Fibroblast of lung (primary cell): ENCODE data around the gene BECN2.

Experiments used
- EZH2 ChIP-seq: IDR thresholded peaks from 2 replicates; pipeline ENCODE4 v1.5.1; 2012; ENCODE audit warnings: low read length, control low read depth, mild to moderate bottlenecking; ENCODE audit errors: missing control alignments
- TF ChIP-seq, protein P1 (sequence below), 2 donors: IDR thresholded peaks in 1 of 2; conservative IDR thresholded peaks in 1 of 2; 1 replicate in 1 of 2; 2 replicates in 1 of 2; pipeline ENCODE4 v1.5.1; 2011 to 2012; ENCODE audit warnings: low read length in 2 of 2, control low read depth in 1 of 2, inconsistent platforms in 1 of 2, low read depth in 1 of 2, mild to moderate bottlenecking in 1 of 2

DNA sequence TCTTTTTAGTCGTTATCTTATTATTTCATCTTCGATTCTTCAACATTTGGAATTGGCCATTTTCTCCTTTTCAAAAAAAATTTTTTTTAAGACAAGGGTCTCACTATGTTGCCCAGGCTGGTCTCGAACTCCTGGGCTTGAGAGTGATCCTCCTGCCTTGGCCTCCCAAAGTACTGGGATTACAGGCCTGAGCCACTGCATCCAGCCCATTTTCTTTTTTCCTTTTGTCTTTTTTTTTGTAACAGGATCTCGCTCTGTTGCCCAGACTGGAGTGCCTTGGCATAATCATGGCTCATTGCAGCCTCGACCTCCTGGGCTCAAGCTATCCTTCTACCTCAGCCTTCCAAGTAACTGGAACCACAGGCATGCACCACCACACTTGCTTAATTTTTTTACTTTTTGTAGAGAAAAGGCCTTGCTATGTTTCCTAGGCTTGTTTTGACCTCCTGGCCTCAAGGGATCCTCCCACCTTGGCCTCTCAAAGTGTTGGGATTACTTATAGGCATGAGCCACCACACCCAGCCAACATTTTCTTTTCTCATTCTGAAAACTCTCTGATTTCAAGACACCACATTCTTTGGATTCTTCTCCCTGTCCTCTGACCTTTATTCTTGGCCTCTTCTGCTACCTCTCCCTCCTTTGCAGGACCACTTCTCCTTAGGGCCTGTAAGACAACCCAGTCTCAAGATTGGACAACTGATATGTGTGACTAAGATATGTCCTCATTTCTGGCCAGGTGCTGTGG, 47.4 kb downstream of the BECN2 start:
- TF ChIP-seq, protein P1, sequence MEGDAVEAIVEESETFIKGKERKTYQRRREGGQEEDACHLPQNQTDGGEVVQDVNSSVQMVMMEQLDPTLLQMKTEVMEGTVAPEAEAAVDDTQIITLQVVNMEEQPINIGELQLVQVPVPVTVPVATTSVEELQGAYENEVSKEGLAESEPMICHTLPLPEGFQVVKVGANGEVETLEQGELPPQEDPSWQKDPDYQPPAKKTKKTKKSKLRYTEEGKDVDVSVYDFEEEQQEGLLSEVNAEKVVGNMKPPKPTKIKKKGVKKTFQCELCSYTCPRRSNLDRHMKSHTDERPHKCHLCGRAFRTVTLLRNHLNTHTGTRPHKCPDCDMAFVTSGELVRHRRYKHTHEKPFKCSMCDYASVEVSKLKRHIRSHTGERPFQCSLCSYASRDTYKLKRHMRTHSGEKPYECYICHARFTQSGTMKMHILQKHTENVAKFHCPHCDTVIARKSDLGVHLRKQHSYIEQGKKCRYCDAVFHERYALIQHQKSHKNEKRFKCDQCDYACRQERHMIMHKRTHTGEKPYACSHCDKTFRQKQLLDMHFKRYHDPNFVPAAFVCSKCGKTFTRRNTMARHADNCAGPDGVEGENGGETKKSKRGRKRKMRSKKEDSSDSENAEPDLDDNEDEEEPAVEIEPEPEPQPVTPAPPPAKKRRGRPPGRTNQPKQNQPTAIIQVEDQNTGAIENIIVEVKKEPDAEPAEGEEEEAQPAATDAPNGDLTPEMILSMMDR (conservative IDR thresholded peaks at IDR 0.05 in 1 of 2, IDR thresholded peaks at IDR 0.05 in 1 of 2; ENCODE audit: low read depth in 1 of 2, low read length in 2 of 2), result no peak
- no peak for TF ChIP-seq EZH2
